HG02852 (cell line): Measurements from ENCODE around the gene SPIRE2.
"Not testable (repeated sequence)": the region's sequence is repeated elsewhere in the genome, so short reads cannot be mapped to it uniquely, and the experiment has no call there.

Experiments used
- ATAC-seq: cut with Tn5 transposase; IDR thresholded peaks from one replicate; pipeline ENCODE4 v1.9.1; 2021; ENCODE audit warnings: mild to moderate bottlenecking, moderate library complexity; ENCODE audit not compliant: unreplicated experiment

SPIRE2 gene

GRCh38 chr16:89828199-89828869 is at the start of gene SPIRE2:
Gene SPIRE2 (plus strand): TSS chr16:89828475. CDS start chr16:89828551, 76 bp downstream.
- ATAC-seq: no peak

DNA sequence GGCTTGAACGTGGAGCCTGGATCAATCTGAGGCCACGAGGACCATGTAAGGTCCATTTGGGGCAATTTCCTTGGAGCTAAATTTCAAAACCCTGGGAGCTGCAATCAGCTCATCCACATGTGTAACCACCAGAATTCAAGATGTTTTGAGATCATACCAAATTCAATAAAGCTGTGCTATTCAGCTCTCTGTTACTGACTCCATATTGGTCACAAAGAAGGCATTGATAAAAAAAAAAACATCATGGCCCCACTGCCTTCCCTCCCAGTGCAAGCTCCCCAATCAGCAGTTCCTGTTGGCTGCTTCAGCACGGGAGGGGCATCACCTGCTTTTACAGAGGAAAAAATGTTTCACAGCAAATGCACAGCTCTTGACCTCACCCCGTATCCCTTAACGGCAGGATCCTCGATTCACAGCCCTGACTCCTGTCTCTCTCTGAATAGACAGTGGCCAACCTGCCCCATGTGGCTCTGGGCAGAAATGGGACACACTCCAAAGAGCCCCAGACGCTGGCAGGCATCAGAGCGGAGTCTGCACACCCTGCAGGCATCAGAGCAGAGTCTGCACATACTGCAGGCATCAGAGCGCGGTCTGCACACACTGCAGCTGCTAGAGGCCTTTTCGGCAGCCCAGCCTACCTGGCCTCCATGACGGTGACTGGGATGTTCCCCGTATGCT is 48.9 kb upstream of the SPIRE2 start:
- no peak for ATAC-seq

- no peak for ATAC-seq
Observed at GRCh38 chr16:89779909-89780305, 48.4 kb upstream of the SPIRE2 start.

DNA sequence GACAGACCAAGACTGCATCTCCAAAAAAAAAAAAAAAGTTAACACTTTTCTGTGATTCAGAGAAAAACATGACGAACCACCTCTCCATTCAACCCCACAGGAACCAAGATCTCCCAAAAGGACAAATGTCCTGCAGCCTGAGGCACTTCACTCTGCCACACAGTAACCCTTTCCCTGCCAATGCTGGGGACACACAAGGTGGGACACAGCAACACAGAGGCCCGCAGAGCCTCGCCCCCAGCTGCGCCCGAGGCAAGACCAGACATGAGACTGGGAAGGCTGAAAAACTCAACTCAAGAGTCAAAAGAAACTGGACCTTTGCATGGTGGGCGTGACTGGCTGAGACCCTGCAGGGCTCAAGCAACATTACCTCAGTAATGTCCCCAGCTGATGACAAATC is 45.8 kb upstream of the SPIRE2 start:
- no peak for ATAC-seq

DNA sequence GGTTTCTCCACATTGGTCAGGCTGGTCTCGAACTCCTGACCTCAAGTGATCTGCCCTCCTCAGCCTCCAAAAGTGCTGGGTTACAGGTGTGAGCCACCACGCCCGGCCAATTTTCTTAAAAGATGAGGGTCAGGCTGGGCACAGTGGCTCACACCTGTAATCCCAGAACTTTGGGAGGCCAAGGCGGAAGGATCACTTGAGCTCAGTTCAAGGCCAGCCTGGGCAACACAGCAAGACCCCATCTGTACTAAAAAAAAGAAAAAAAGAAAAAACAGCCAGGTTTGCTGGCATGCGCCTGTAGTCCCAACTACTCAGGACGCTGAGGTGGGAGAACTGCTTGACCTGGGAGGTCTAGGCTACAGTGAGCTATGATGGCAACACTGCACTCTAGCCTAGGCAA is 44.3 kb upstream of the SPIRE2 start:
- ATAC-seq: not testable (repeated sequence)

- no peak for ATAC-seq
Observed at GRCh38 chr16:89784406-89784805, 43.9 kb upstream of the SPIRE2 start.

DNA sequence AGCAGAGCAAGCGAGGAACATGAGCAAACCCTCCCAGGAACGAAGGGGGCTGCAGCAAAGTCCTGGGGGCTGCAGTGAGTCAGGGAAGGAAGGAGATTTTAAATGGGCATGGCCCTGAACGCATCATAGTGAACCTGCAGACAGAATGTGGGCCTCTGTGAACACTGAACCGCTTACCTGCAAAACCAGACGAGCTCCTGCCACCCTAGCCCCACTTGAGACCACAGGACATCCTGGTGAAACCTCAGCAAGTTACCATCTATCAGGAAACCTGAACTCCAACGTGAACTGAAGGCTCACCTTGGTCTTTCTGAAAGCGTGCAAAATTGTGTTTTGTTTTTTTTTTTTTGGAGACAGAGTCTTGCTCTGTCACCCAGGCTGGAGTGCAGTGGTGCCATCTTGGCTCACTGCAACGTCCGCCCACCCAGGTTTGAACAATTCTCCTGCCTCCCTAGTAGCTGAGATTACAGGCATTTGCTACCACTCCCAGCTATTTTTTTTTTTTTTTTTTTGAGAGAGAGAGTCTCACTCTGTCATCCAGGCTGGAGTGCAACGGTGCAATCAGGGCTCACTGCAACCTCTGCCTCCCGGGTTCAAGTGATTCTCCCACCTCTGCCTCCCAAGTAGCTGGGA is 42.6 kb upstream of the SPIRE2 start:
- ATAC-seq: no peak

DNA sequence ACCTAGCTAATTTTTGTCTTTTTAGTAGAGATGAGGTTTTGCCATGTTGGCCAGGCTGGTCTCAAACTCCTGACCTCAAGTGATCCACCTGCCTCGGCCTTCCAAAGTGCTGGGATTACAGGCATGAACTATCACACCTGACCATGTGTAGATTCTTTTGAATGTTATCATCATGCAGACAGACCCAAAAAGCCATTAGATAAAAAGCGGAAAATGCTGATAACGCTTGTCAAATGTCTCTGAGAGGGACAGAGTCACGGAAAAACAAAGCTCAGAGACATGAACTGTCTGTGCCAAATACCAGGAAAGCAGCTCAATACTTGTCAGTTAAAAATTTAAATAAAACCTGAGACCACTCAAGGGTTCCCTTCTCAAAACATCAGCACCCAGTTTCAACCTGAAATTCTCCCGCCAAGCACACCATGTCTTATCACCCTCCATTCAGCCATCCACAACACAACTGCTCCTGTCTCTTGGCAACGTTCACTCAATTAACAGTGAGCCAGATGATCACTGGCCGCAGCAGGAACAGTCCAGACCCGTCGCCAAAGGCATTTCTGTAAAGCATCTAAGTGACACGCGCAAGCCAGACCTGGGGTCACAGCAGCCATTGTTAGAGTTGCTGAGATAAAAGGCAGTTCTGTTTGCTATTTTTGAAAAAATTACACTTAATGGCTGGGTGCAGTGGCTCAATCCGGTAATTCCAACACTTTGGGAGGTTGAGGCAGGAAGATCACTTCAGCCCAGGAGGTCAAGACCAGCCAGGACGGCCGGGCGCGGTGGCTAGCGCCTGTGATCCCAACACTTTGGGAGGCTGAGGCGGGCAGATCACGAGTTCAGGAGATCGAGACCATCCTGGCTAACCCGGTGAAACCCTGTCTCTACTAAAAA is 41.6 kb upstream of the SPIRE2 start:
- ATAC-seq: no peak

GRCh38 chr16:89787365-89787805 is 40.9 kb upstream of the SPIRE2 start:
- no peak for ATAC-seq

- no peak for ATAC-seq
Observed at GRCh38 chr16:89791278-89791995, 36.8 kb upstream of the SPIRE2 start.

DNA sequence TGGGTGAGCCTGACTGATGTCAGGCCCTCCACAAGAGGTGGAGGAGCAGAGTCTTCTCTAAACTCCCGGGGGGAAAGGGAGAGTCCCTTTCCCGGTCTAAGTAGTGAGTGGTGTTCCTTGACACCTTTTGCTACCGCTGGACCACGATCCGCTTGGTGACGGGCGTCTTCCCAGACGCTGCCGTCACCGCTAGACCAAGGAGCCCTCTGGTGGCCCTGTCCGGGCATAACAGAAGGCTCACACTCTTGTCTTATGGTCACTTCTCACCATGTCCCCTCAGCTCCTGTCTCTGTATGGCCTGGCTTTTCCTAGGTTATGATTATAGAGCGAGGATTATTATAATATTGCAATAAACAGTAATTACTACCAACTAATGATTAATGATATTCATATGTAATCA is 35.2 kb upstream of the SPIRE2 start:
- ATAC-seq: not testable (repeated sequence)

GRCh38 chr16:89793955-89794354 is 34.3 kb upstream of the SPIRE2 start:
- no peak for ATAC-seq

DNA sequence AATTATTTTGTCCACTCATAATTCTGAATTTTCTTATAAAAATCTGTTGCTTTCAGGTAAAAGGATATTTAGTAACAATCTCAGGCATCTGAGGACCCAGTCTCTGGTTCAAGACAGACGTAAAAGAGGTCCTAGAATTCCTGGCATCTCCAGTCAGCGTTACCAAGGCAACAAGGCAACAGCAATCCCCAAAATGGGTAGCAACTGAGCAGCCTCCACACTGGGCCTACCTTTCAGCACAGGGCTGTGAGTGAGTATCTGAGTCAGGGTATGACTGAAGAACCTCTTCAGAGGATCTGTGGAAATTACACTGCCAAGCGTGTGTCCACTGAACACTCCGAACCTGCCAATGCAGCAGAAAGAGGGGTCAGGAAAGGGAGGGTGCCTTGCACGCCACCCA is 32.6 kb upstream of the SPIRE2 start:
- no peak for ATAC-seq

GRCh38 chr16:89796104-89796503 is 32.2 kb upstream of the SPIRE2 start:
- no peak for ATAC-seq

DNA sequence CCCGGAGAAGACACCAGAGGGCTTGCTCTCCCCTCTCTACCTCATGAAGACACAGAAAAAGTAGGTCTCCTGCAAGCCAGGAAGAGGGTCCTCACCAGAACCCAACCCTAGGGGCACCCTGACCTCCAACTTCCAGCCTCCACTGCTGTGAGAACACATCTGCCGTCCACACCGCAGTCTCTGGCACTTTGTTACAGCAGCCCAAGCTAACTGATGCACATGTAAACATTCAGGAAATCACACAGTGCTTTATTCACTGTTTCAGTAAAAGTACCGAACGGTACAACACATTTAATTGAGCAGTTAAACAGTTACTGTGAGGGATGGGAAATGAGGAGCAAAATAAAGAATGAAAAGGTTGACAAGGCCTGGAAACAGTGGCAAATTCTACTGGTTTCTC is 30.1 kb upstream of the SPIRE2 start:
- no peak for ATAC-seq

- ATAC-seq: no peak
Observed at GRCh38 chr16:89798832-89799370, 29.4 kb upstream of the SPIRE2 start.

DNA sequence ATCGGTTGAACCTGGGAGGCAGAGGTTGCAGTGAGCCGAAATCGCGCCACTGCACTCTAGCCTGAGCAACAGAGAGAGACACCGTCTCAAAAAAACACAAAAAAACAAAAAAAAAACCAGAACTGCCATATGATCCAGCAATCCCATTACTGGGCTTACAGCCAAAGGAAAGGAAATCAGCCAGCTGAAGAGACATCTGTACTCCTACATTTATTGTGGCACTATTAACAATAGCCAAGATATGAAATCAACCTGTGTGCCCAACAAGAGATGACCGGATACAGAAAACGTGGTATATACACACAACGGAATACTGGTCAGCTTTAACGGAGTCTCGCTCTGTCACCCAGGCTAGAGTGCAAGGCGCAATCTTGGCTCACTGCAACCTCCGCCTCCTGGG is 26.5 kb upstream of the SPIRE2 start:
- no peak for ATAC-seq

GRCh38 chr16:89805136-89805905 is 23.0 kb upstream of the SPIRE2 start:
- no peak for ATAC-seq

- ATAC-seq: not testable (repeated sequence)
Observed at GRCh38 chr16:89806589-89807193, 21.6 kb upstream of the SPIRE2 start.
